NCI-H345 (cell line): Measurements from ENCODE around the gene RBP5.

Experiments
- DNase-seq: peaks from one replicate; lab custom pipeline; 2025; lab: John Stamatoyannopoulos, UW

RBP5 gene

DNA sequence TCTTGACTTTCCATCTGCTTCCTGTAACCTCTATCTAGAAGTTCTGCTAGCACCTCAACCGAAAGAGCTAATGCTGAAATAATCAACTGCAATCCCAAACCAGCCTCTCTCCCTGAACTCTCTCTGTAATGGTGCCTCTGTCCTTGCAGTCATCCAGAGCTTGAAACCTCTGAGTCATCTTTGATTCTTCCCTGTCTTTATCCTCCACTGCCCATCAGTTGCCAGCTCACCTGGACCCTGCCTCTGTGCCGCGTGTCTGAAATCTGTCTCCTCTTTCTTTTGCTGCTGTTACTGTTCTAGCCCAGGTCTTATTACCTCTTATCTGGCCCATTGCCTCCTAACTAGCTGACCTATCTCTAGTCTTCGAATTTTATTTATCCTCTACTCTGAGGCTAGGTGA lies 17.0 kb upstream of the RBP5 start:
- no peak for DNase-seq

DNA sequence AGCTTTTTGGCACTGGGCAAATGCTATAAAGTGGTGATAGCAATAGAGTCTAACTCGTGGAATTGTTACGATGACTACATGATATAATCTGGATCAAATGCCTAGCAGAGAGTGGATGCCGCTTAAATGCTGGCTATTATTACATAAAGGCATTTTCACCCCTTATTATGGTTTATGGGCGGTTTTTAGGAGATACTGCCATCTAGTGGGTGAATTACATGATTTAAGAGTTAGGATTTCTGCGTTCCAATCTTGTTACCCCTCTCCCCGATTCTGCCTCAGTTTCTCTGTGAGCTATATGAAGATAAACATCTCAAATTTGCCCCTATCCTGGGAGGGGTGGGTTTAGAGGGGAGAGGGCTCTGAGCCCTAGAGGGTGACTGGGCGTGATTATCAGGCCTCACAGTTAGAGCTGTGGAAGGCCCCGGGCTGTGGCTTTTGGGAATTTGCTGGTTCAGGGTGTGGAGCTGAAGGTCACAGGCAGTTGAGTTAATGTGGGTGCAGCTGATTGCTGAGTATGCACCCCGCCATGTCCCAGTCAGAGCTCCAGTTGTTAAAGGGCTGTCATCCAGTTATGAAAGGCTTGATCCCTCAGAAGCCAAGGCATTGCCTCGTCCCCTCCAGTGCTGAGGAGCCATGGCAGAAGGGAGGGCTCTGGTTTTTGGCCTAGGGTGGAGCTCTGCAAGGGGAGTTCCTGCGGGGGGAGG lies 15.9 kb upstream of the RBP5 start:
- peak; percentile 16 for DNase-seq

DNA sequence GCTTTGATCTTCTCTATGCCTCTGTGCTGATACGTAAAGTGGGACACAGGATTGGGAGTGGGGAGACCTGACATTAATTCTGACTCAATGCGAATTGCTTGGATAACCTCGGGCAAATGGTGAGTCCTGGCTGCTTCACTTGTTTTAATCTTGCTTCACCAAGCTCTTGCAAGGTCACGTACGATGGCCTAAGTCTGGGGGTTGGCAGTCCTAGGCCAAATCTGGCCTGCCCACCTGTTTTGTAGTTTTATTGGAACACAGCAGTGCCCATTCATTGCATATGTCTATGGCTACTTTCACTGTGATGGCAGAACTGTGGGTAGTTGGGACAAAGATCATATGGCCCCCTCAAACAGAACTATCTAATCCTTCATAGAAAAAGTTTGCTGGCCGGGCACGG lies 14.9 kb upstream of the RBP5 start:
- no peak for DNase-seq

- DNase-seq: no peak
Observed at GRCh38 chr12:7142809-7143465, 14.2 kb upstream of the RBP5 start.

- peak; percentile 47 for DNase-seq
Observed at GRCh38 chr12:7142056-7142644, 13.5 kb upstream of the RBP5 start.

GRCh38 chr12:7141351-7142005 lies 12.8 kb upstream of the RBP5 start:
- DNase-seq: no peak

DNA sequence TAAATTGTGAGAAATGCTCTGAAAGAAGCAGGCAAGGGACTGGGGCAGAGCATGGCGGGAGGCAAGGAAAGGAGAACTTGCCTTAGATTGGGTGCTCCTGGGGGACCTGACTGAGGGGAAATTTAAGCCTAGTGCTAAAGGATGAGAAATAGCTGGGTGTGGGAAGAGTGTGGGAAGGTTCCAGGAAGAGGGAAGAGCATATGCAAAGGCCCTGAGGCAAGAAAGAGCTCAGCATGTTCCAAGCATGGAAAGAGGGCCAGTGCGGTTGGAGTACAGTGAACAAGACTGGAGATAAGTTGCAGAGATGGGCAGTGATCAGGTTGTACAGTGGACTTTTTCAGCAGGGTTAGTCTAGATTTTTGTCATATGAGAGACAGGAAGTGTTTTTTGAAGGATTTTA lies 10.5 kb upstream of the RBP5 start:
- no peak for DNase-seq

DNA sequence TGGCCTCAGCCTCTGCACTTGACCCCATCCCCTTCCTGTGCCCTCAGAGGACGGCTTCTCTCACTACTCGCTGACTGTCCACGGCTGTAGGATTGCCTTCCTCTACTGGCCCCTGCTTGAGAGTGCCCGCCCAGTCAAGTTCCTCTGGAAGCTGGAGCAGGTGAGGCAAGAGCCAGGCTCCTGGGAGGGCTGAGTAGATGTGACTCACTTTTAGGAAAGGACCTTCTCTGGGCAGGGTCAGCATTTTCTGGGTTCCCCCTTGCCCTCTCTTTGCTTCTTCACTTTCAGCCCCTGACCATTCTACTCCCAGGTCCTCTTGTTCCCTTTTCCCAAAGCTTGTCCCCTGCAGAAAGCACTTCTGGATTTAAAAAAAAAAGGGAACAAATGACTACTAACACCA lies 9.2 kb upstream of the RBP5 start:
- DNase-seq: no peak

- DNase-seq: no peak
Observed at GRCh38 chr12:7136676-7137075, 8.0 kb upstream of the RBP5 start.

DNA sequence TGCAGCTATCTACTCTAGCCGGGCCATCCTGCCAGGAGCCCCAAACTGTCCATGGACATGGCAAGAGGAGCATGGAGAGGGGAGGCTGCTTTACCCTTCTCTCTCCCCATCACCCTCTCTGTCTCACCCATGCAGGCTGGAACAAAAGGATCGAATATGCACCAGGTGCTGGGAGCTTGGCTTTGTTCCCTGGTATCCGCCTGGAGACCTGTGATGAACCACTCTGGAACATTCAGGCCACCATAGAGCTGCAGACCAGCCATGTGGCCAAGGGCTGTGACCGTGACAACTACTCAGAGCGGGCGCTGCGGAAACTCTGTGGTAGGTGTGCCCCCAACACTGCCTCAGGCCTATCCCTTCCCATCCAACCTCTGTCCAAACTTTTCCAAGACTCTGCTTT lies 7.4 kb upstream of the RBP5 start:
- no peak for DNase-seq

GRCh38 chr12:7134396-7135166 lies 5.9 kb upstream of the RBP5 start:
- no peak for DNase-seq

DNA sequence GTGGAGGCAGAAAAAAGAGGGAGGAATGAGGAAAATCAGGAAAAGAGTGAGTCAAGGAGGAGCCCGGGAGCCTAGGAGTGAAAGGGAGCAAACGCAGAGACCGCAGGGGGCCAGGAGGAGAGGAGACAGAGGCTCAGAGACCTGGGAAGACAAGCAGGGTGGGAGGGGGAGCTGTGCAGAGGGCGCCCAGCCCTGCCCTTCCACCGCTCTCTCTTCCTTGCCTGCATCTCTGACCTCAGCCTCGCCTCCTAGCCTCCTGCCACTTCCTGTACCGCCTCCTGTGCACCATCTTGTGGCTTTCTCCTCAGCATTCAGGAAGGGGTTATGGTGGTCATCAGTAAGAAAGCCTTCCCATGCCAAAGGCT lies 2.8 kb upstream of the RBP5 start:
- DNase-seq: no peak

- DNase-seq: peak; percentile 65
Observed at GRCh38 chr12:7130701-7131501, 2.2 kb upstream of the RBP5 start.

DNA sequence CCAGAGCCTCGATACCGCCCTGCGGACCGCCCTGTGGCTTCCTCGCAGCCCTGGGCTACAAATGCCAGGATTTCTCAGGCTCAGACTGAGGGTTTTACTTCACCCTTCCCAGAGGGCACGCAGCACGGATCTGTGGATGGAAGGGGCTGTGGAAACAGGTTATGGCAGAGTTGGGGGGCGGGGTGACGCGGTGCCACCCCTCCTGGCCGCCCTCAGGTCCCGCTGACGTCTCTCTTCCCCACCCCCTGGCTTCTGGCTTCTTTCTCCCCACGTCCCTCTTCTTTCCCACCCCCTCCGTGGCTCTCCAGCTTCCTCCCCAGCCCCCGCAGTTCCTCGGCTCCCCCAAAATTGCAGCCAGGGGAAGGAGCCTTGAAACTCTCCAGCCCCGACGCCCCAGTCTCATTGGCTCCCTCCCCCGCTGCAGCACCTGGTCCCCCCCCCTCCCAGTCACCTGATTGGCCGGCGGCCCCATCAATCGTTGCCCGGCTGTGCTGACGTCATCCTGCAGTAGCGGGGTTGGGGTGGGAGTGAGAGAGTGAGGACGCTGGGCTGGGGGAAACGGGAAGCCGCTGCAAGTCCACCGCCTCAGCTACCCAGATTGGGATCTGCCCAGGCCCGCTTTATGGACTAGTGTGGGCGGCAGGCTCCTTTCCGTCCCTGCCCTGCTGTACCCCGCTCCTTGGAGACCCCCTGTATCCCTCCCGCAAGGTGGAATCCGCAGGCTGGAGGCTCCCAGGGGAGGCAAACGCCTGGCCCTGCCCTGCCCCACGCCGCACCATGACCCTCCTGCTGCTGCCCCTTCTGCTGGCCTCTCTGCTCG lies 1.4 kb upstream of the RBP5 start, which contains the start of gene CLSTN3:
Gene CLSTN3, plus strand, starts transcription at position 500 of the 820 bp plus-strand sequence. Its CDS starts 278 bp downstream, at position 778.
- DNase-seq: peak; percentile 87

- no peak for DNase-seq
Observed at GRCh38 chr12:7129287-7129871, 690 bp upstream of the RBP5 start.

GRCh38 chr12:7127916-7128626 lies 618 bp downstream of the RBP5 start:
- no peak for DNase-seq

DNA sequence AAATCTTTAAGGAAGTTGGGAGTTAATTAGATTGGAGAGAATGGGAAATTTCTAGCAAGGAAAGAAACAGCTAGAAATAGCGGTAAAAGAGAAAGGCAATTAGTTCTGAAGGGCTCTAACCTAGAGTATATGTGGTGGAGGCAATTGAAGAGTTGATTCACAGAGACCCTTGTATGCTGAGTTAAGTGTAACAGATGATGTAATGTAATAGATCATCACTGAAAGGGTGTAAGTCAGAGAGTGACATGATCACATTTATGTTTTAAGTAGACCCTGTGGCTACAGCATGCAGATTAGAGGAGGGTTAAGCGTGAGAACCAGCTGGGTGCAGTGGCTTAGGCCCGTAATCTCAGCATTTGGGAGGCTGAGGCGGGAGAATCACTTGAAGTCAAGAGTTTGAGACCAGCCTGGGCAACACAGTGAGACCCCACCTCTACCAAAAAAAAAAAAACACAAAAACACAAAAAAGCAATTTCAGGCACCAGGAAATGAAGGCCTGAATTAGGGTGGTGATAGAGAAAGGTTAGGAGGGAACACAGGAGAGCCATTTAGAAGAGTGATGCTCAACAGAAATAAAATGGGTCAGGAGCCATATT lies 3.0 kb downstream of the RBP5 start:
- DNase-seq: no peak

- no peak for DNase-seq
Observed at GRCh38 chr12:7123806-7124522, 4.7 kb downstream of the RBP5 start.
